H1 (cell line): Measurements from ENCODE around the gene TLL1. TPM values are rescaled to one million over a fixed set of nuclear protein-coding genes. Genes with fewer than 3 reads are reported as not detected.

ENCODE experiments used
- CTCF ChIA-PET: fragments of 300-600 bp; sonication (Branson Sonifier 250); formaldehyde crosslinking; loops from one replicate; lab custom pipeline; 2021; ENCODE audit not compliant: partially characterized antibody; lab: Charles Lee
- POLR2A ChIA-PET: fragments of 300-600 bp; sonication (Branson Sonifier 250); formaldehyde crosslinking; loops from one replicate; lab custom pipeline; 2021; ENCODE audit warnings: inconsistent platforms; ENCODE audit not compliant: partially characterized antibody; lab: Charles Lee
- DNase-seq, 2 experiments: peaks; one replicate each; pipeline versions ENCODE4 v3.0.0 to v3.0.0-alpha.2; 2010 to 2022; ENCODE audit warnings: low spot score in 2 of 2, low read depth in 1 of 2, mixed read lengths in 1 of 2
- FAIRE-seq: peaks from 2 replicates; lab custom pipeline; 2011; peaks lifted over from hg19 to GRCh38; lab: Jason Lieb, UNC
- H2AFZ ChIP-seq: 2 replicates; pipeline ENCODE4 v1.8.1; 2012; ENCODE audit warnings: low read length, inconsistent platforms
- H2AK5ac ChIP-seq: 2 replicates; pipeline ENCODE4 v1.6.1; 2013; ENCODE audit warnings: low read depth, low read length
- H2BK120ac ChIP-seq: replicated peaks from 2 replicates; pipeline ENCODE3; 2013; ENCODE audit warnings: low read depth, low read length, inconsistent platforms
- H2BK12ac ChIP-seq: 2 replicates; pipeline ENCODE4 v1.6.1; 2013; ENCODE audit warnings: low read depth, low read length
- H2BK15ac ChIP-seq: 2 replicates; pipeline ENCODE4 v1.6.1; 2013; ENCODE audit warnings: low read length
- H2BK20ac ChIP-seq: 2 replicates; pipeline ENCODE4 v1.6.1; 2013; ENCODE audit warnings: low read length
- H2BK5ac ChIP-seq: 2 replicates; pipeline ENCODE4 v1.6.1; 2013; ENCODE audit warnings: low read depth, low read length
- H3K14ac ChIP-seq: 2 replicates; pipeline ENCODE4 v1.6.1; 2013; ENCODE audit warnings: inconsistent platforms; ENCODE audit not compliant: insufficient read length
- H3K18ac ChIP-seq: 2 replicates; pipeline ENCODE4 v1.6.1; 2013; ENCODE audit warnings: low read length; ENCODE audit errors: extremely low read depth
- H3K23ac ChIP-seq: 2 replicates; pipeline ENCODE4 v1.6.1; 2013; ENCODE audit warnings: inconsistent platforms; ENCODE audit not compliant: insufficient read length
- H3K23me2 ChIP-seq: 2 replicates; pipeline ENCODE4 v1.6.1; 2013; ENCODE audit warnings: low read depth, low read length
- H3K27ac ChIP-seq: 2 replicates; pipeline ENCODE4 v1.6.1; 2011; ENCODE audit warnings: low read depth, low read length, inconsistent platforms
- H3K27me3 ChIP-seq, 4 experiments: replicated peaks in 1 of 4; 1 replicate in 1 of 4; 2 replicates in 3 of 4; pipeline versions ENCODE4 v1.6.1 to v1.8.1; 2011 to 2013; ENCODE audit warnings: low read length in 3 of 4, mild to moderate bottlenecking in 3 of 4, inconsistent platforms in 2 of 4, mixed read lengths in 2 of 4, moderate library complexity in 1 of 4; ENCODE audit not compliant: control insufficient read depth in 3 of 4, insufficient read depth in 3 of 4; ENCODE audit errors: extremely low read depth in 1 of 4
- H3K36me3 ChIP-seq, 4 experiments: 2 replicates each; pipeline versions ENCODE4 v1.6.1 to v1.8.1; 2011 to 2013; ENCODE audit warnings: mild to moderate bottlenecking in 4 of 4, low read length in 3 of 4, moderate library complexity in 2 of 4, control low read depth in 1 of 4, inconsistent platforms in 1 of 4; ENCODE audit not compliant: insufficient read depth in 4 of 4, control insufficient read depth in 2 of 4
- H3K4ac ChIP-seq: replicated peaks from 2 replicates; pipeline ENCODE3; 2013; ENCODE audit warnings: low read length, low read depth, mixed read lengths, inconsistent platforms; ENCODE audit not compliant: insufficient read length
- H3K4me1 ChIP-seq, 4 experiments: replicated peaks in 1 of 4; 1 replicate in 1 of 4; 2 replicates in 3 of 4; pipeline versions ENCODE4 v1.6.1 to v1.8.1; 2011 to 2013; ENCODE audit warnings: low read length in 3 of 4, inconsistent platforms in 2 of 4, mixed read lengths in 1 of 4; ENCODE audit not compliant: insufficient read depth in 4 of 4, control insufficient read depth in 3 of 4
- H3K4me2 ChIP-seq, 2 experiments: 2 replicates each; pipeline versions ENCODE4 v1.6.1 to v1.8.1; 2011 to 2013; ENCODE audit warnings: low read depth in 2 of 2, low read length in 2 of 2, control low read depth in 1 of 2, inconsistent platforms in 1 of 2, mild to moderate bottlenecking in 1 of 2; ENCODE audit not compliant: insufficient read depth in 1 of 2
- H3K4me3 ChIP-seq, 4 experiments: fragments of 200-600, 300-600 bp in 1 of 4; sonication (generic), shearing (Covaris generic), sonication (Bioruptor Twin) in 1 of 4; 2 replicates each; pipeline versions ENCODE4 v1.5.1 to v1.8.1; 2011 to 2016; ENCODE audit warnings: low read length in 4 of 4, low read depth in 3 of 4, control low read depth in 2 of 4, inconsistent platforms in 2 of 4, mild to moderate bottlenecking in 2 of 4, mixed read lengths in 1 of 4, moderate library complexity in 1 of 4; ENCODE audit not compliant: insufficient read depth in 2 of 4; ENCODE audit errors: extremely low read depth in 1 of 4
- H3K56ac ChIP-seq: replicated peaks from 2 replicates; pipeline ENCODE3; 2013; ENCODE audit warnings: low read depth, mild to moderate bottlenecking, mixed read lengths, low read length, inconsistent platforms; ENCODE audit not compliant: insufficient read length
- H3K79me1 ChIP-seq: 2 replicates; pipeline ENCODE4 v1.6.1; 2013; ENCODE audit warnings: low read depth, low read length, control low read depth
- H3K79me2 ChIP-seq, 2 experiments: 2 replicates each; pipeline versions ENCODE4 v1.6.1 to v1.8.1; 2012 to 2013; ENCODE audit warnings: low read length in 2 of 2, mild to moderate bottlenecking in 2 of 2, inconsistent platforms in 1 of 2; ENCODE audit not compliant: insufficient read depth in 2 of 2, control insufficient read depth in 1 of 2
- H3K9ac ChIP-seq, 4 experiments: replicated peaks in 1 of 4; 1 replicate in 1 of 4; 2 replicates in 3 of 4; pipeline versions ENCODE4 v1.6.1 to v1.8.1; 2011 to 2013; ENCODE audit warnings: low read depth in 3 of 4, low read length in 3 of 4, control low read depth in 2 of 4, mild to moderate bottlenecking in 2 of 4, moderate library complexity in 2 of 4, inconsistent platforms in 1 of 4; ENCODE audit errors: extremely low read depth in 1 of 4
- H3K9me3 ChIP-seq, 2 experiments: 2 replicates each; pipeline versions ENCODE4 v1.6.1 to v1.8.1; 2012 to 2013; ENCODE audit warnings: mild to moderate bottlenecking in 2 of 2, moderate library complexity in 2 of 2, control low read depth in 1 of 2, inconsistent platforms in 1 of 2, low read depth in 1 of 2, low read length in 1 of 2, mixed read lengths in 1 of 2; ENCODE audit not compliant: insufficient read depth in 2 of 2
- H4K20me1 ChIP-seq, 2 experiments: replicated peaks in 1 of 2; 2 replicates each; pipeline versions ENCODE3 to v1.8.1; 2011 to 2013; ENCODE audit warnings: inconsistent platforms in 2 of 2, low read length in 2 of 2, mild to moderate bottlenecking in 1 of 2; ENCODE audit not compliant: insufficient read depth in 2 of 2, control insufficient read depth in 1 of 2
- H4K5ac ChIP-seq: 2 replicates; pipeline ENCODE4 v1.6.1; 2013; ENCODE audit warnings: low read length, low read depth, mixed read lengths, inconsistent platforms; ENCODE audit not compliant: insufficient read length
- H4K8ac ChIP-seq: 2 replicates; pipeline ENCODE4 v1.8.0; 2013; ENCODE audit warnings: mild to moderate bottlenecking, moderate library complexity, low read length, inconsistent platforms; ENCODE audit not compliant: insufficient read depth; ENCODE audit errors: extremely low read depth
- H4K91ac ChIP-seq: replicated peaks from 2 replicates; pipeline ENCODE3; 2013; ENCODE audit warnings: low read length, mixed read lengths, inconsistent platforms; ENCODE audit not compliant: insufficient read length
- ASH2L ChIP-seq: fragments of 200-600, 300-600 bp; sonication (generic); IDR thresholded peaks from one replicate; pipeline ENCODE4 v1.7.1; 2017; ENCODE audit warnings: low read length
- BACH1 ChIP-seq: IDR thresholded peaks from 2 replicates; pipeline ENCODE4 v1.6.1; 2012; ENCODE audit warnings: low read length, improper control_type of control experiment
- BRCA1 ChIP-seq: IDR thresholded peaks from 2 replicates; pipeline ENCODE4 v1.6.1; 2012; ENCODE audit warnings: low read depth, low read length, improper control_type of control experiment
- CBX8 ChIP-seq: fragments of 300-800, 300-1000 bp; sonication (generic); IDR thresholded peaks from 2 replicates; pipeline ENCODE4 v1.7.1; 2016; ENCODE audit warnings: low read depth, low read length, borderline replicate concordance
- CEBPB ChIP-seq: IDR thresholded peaks from 2 replicates; pipeline ENCODE4 v1.6.1; 2012; ENCODE audit warnings: low read depth, low read length
- CTBP2 ChIP-seq: IDR thresholded peaks from 2 replicates; pipeline ENCODE4 v1.7.0; 2011; ENCODE audit warnings: borderline replicate concordance, mild to moderate bottlenecking, moderate library complexity, mixed read lengths, low read length; ENCODE audit not compliant: insufficient read depth, insufficient read length
- EZH2 ChIP-seq: fragments of 200-600 bp; sonication (generic); IDR thresholded peaks from 2 replicates; pipeline ENCODE4 v1.7.1; 2012; ENCODE audit warnings: low read depth, mild to moderate bottlenecking, moderate library complexity, low read length, inconsistent platforms; ENCODE audit not compliant: severe bottlenecking
- SP4 ChIP-seq: IDR thresholded peaks from 2 replicates; pipeline ENCODE4 v1.6.1; 2012; ENCODE audit warnings: low read length, inconsistent platforms
- WGBS, 2 experiments: shearing (Covaris generic) in 1 of 2; methylation state at CpG; one replicate each; pipeline versions ENCODE4 v1.1.6 to v1.1.7; 2013 to 2015; ENCODE audit warnings: low lambda C conversion rate in 2 of 2, mixed read lengths in 2 of 2, inconsistent platforms in 1 of 2, low coverage in 1 of 2, missing lambda C conversion rate in 1 of 2; ENCODE audit not compliant: insufficient replicate concordance in 2 of 2, insufficient coverage in 1 of 2, insufficient read length in 1 of 2; ENCODE audit errors: extremely low coverage in 1 of 2, missing lambda C conversion rate in 1 of 2; 5-methylcytosine and 5-hydroxymethylcytosine counted together
- polyA plus RNA-seq, 7 experiments: library from polyadenylated mRNA; depleted of rRNA in 3 of 7; stranded (reverse) in 5 of 7; unstranded in 2 of 7; fragments of >200 nt in 5 of 7; fragments of 200-250 nt in 2 of 7; gene quantifications; 1 replicate in 5 of 7; 2 replicates in 1 of 7; 4 replicates in 1 of 7; pipeline versions ENCODE4 v1.2.1 to v1.2.3, GENCODE V29; 2011 to 2013; ENCODE audit warnings: missing spikeins in 2 of 7, mixed read lengths in 2 of 7
- total RNA-seq: library from RNA; stranded (reverse); fragmentation: NEBNext Ultra II Directional; extraction: Animal tissue kit (Norgen Biotek cat#: 25700); gene quantifications from 2 replicates; pipeline ENCODE4 v1.2.1, GENCODE V29; 2021

TLL1 gene
- total and polyA plus RNA-seq, 2 of the 8 experiments (the other 6 are each of a cell fraction or from before 2014, with no cell fraction given): 0.18 to 1.1 TPM

GRCh38 chr4:165991325-165992180, 118.5 kb downstream of the TLL1 start:
- Histone ChIP-seq H3K14ac (no peak overlapping the region), H3K36me3 (no peaks in the 10 kb centered on the region), H2BK12ac (no peak overlapping the region), H3K27me3 (no peaks in the 10 kb centered on the region), H3K79me1 (no peaks in the 10 kb centered on the region), H4K5ac (no peak overlapping the region), H3K23ac (no peak overlapping the region), H2BK120ac (no peak overlapping the region), H3K9ac (no peak overlapping the region), H3K4me2 (no peak overlapping the region), H3K79me2 (no peaks in the 10 kb centered on the region), H2BK15ac (no peak overlapping the region), H3K27ac (no peak overlapping the region), H4K91ac (no peak overlapping the region), H4K20me1 (no peaks in the 10 kb centered on the region), H3K23me2 (no peaks in the 10 kb centered on the region), H3K4me3 (no peak overlapping the region), H3K18ac (no peak overlapping the region), H2BK5ac (no peak overlapping the region), H3K4me1 (peaks cover 0 to 2% (median 0%) of the 10 kb centered on the region in 4 experiments; a peak in 1 of 7 replicates), H2AFZ (no peak overlapping the region), H2BK20ac (no peak overlapping the region), H4K8ac (no peak overlapping the region), H3K9me3 (no peaks in the 10 kb centered on the region), H2AK5ac (no peak overlapping the region), H3K56ac (no peak overlapping the region), H3K4ac (no peak overlapping the region)
- CTCF ChIA-PET: no interaction called here
- FAIRE-seq (no peak), DNase-seq (no peak)
- POLR2A ChIA-PET: no interaction called here
- 87% methylated on average over 4 of the region's 4 CpGs; no CpG with 5 or more reads in 1 of the 2 experiments for WGBS, 2 experiments
- TF ChIP-seq SP4: no peak
- no peak for TF ChIP-seq BRCA1
- TF ChIP-seq CEBPB: no peak
- no peak for TF ChIP-seq ASH2L
- TF ChIP-seq CBX8: no peak
- TF ChIP-seq BACH1: no peak
- TF ChIP-seq EZH2: no peak
- TF ChIP-seq CTBP2: no peak
